Neural progenitor cell (in vitro differentiated cells): ENCODE measurements around the gene MRPL39. TPM values are rescaled to one million over a fixed set of nuclear protein-coding genes. Genes with fewer than 3 reads are reported as not detected.

Experiments used
- DNase-seq: peaks from one replicate; pipeline ENCODE4 v3.0.0-alpha.2; 2016; ENCODE audit warnings: low spot score
- H2AFZ ChIP-seq: fragments of 200-600 bp; sonication (generic); replicated peaks from 2 replicates; pipeline ENCODE4 v1.6.1; 2016; ENCODE audit warnings: antibody characterized with exemption
- H3F3A ChIP-seq: fragments of 200-600 bp; sonication (generic); 2 replicates; pipeline ENCODE4 v1.6.1; 2016; ENCODE audit warnings: antibody characterized with exemption, low read depth
- H3K27ac ChIP-seq: fragments of 200-600 bp; sonication (generic); 2 replicates; pipeline ENCODE4 v1.5.1; 2016; ENCODE audit warnings: mild to moderate bottlenecking
- H3K27me3 ChIP-seq: fragments of 200-600 bp; sonication (generic); 2 replicates; pipeline ENCODE4 v1.6.1; 2016; ENCODE audit warnings: mild to moderate bottlenecking, moderate library complexity
- H3K36me3 ChIP-seq: fragments of 200-600 bp; sonication (generic); 2 replicates; pipeline ENCODE4 v1.5.1; 2016
- H3K4me1 ChIP-seq: fragments of 200-600 bp; sonication (generic); 2 replicates; pipeline ENCODE4 v1.6.1; 2016; ENCODE audit warnings: mixed run types
- H3K4me2 ChIP-seq: fragments of 200-600 bp; sonication (generic); 2 replicates; pipeline ENCODE4 v1.6.1; 2016
- H3K4me3 ChIP-seq: fragments of 200-600 bp; sonication (generic); 2 replicates; pipeline ENCODE4 v1.5.1; 2016
- H3K79me2 ChIP-seq: fragments of 200-600 bp; sonication (generic); 2 replicates; pipeline ENCODE4 v1.6.1; 2016; ENCODE audit warnings: low read depth
- H3K9ac ChIP-seq: fragments of 200-600 bp; sonication (generic); 2 replicates; pipeline ENCODE4 v1.6.1; 2016
- H3K9me3 ChIP-seq: fragments of 200-600 bp; sonication (generic); 2 replicates; pipeline ENCODE4 v1.5.1; 2016; ENCODE audit warnings: low read depth
- H4K20me1 ChIP-seq: fragments of 200-600 bp; sonication (generic); 2 replicates; pipeline ENCODE4 v1.6.1; 2016; ENCODE audit warnings: low read depth
- H3K27ac Mint-ChIP-seq: 3 replicates; pipeline ENCODE4 v1.8.0; 2021; ENCODE audit warnings: mixed read lengths
- H3K27me3 Mint-ChIP-seq: 2 replicates; pipeline ENCODE4 v1.8.0; 2022; ENCODE audit warnings: low read depth, mild to moderate bottlenecking, inconsistent platforms, moderate library complexity, mixed read lengths; ENCODE audit not compliant: insufficient read depth
- H3K36me3 Mint-ChIP-seq: 3 replicates; pipeline ENCODE4 v1.8.0; 2021; ENCODE audit warnings: mixed read lengths
- H3K4me1 Mint-ChIP-seq: 3 replicates; pipeline ENCODE4 v1.8.0; 2021; ENCODE audit warnings: mixed read lengths
- H3K4me3 Mint-ChIP-seq: 3 replicates; pipeline ENCODE4 v1.8.0; 2021; ENCODE audit warnings: mild to moderate bottlenecking, moderate library complexity, mixed read lengths
- H3K9me3 Mint-ChIP-seq: 3 replicates; pipeline ENCODE4 v1.8.0; 2020; ENCODE audit warnings: mixed read lengths
- CTCF ChIP-seq: fragments of 200-600 bp; sonication (generic); IDR thresholded peaks from 2 replicates; pipeline ENCODE4 v1.5.1; 2017; ENCODE audit warnings: antibody characterized with exemption, mild to moderate bottlenecking
- EZH2 ChIP-seq: fragments of 200-600 bp; sonication (generic); IDR thresholded peaks from 2 replicates; pipeline ENCODE4 v1.6.1; 2017; ENCODE audit warnings: antibody characterized with exemption, mild to moderate bottlenecking, moderate library complexity
- EZH2phosphoT487 ChIP-seq: fragments of 200-600 bp; sonication (generic); IDR thresholded peaks from 2 replicates; pipeline ENCODE4 v1.6.1; 2017; ENCODE audit warnings: antibody characterized with exemption
- total RNA-seq: library from RNA; depleted of rRNA; stranded (reverse); fragments of >200 nt; gene quantifications from 2 replicates; pipeline ENCODE4 v1.2.3, GENCODE V29; 2015; ENCODE audit warnings: low replicate concordance

MRPL39 gene
- total RNA-seq, 1 donor from 2014 or later: 63.1 TPM

GRCh38 chr21:25640943-25641292 is 33.6 kb upstream of the MRPL39 start:
- Histone ChIP-seq H3K36me3 (no peaks in the 10 kb centered on the region), H3K27me3 (peaks cover 44% of the 10 kb centered on the region), H3K9me3 (no peaks in the 10 kb centered on the region), H3K27ac (no peak overlapping the region), H3K4me3 (peak overlapping the region; percentile 76), H2AFZ (no peak overlapping the region), H3K79me2 (no peaks in the 10 kb centered on the region), H3K9ac (no peak overlapping the region), H3F3A (peaks cover 8% of the 10 kb centered on the region), H3K4me2 (peak overlapping the region; percentile 84), H4K20me1 (no peaks in the 10 kb centered on the region), H3K4me1 (peaks cover 9% of the 10 kb centered on the region)
- Mint-ChIP-seq H3K36me3 (peaks cover 26% of the 10 kb centered on the region), H3K9me3 (peaks cover 3% of the 10 kb centered on the region), H3K4me1 (peaks cover 35% of the 10 kb centered on the region), H3K27me3 (peaks cover 3% of the 10 kb centered on the region), H3K27ac (peak overlapping the region; percentile 73), H3K4me3 (peak overlapping the region; percentile 87)
- DNase-seq: no peak
- no peak for TF ChIP-seq CTCF

GRCh38 chr21:25640202-25640942 is 33.1 kb upstream of the MRPL39 start:
- Histone ChIP-seq H3K27ac (no peak overlapping the region), H3K27me3 (peaks cover 44% of the 10 kb centered on the region), H4K20me1 (no peaks in the 10 kb centered on the region), H3K9ac (no peak overlapping the region), H2AFZ (peak overlapping the region; percentile 91), H3K36me3 (no peaks in the 10 kb centered on the region), H3K4me1 (peaks cover 9% of the 10 kb centered on the region), H3K9me3 (no peaks in the 10 kb centered on the region), H3K4me2 (peak overlapping the region; percentile 84), H3K79me2 (no peaks in the 10 kb centered on the region), H3F3A (peaks cover 8% of the 10 kb centered on the region), H3K4me3 (peak overlapping the region; percentile 76)
- Mint-ChIP-seq H3K36me3 (peaks cover 26% of the 10 kb centered on the region), H3K4me3 (peak overlapping the region; percentile 87), H3K27me3 (peaks cover 3% of the 10 kb centered on the region), H3K9me3 (peaks cover 3% of the 10 kb centered on the region), H3K4me1 (peaks cover 32% of the 10 kb centered on the region), H3K27ac (peak overlapping the region; percentile 73)
- TF ChIP-seq EZH2 (no peak), CTCF (no peak), EZH2phosphoT487 (no peak)
- DNase-seq: peak; percentile 59

GRCh38 chr21:25639551-25640201 is 32.4 kb upstream of the MRPL39 start:
- peak; percentile 52 for TF ChIP-seq CTCF
- TF ChIP-seq EZH2: no peak
- no peak for TF ChIP-seq EZH2phosphoT487
- H3K79me2 ChIP-seq: no peaks in the 10 kb centered on the region
- Mint-ChIP-seq H3K27ac (peak overlapping the region; percentile 73), H3K4me3 (peak overlapping the region; percentile 87), H3K4me1 (peaks cover 30% of the 10 kb centered on the region), H3K9me3 (peaks cover 3% of the 10 kb centered on the region), H3K36me3 (peaks cover 25% of the 10 kb centered on the region), H3K27me3 (peaks cover 3% of the 10 kb centered on the region)
- H3F3A ChIP-seq: peaks cover 8% of the 10 kb centered on the region
- H3K4me3 ChIP-seq: peak overlapping the region; percentile 76
- H3K27me3 ChIP-seq: peaks cover 44% of the 10 kb centered on the region
- H3K4me1 ChIP-seq: peaks cover 9% of the 10 kb centered on the region
- DNase-seq: peak; percentile 74
- peak overlapping the region; percentile 84 for H3K4me2 ChIP-seq
- no peak overlapping the region for H3K27ac ChIP-seq
- no peaks in the 10 kb centered on the region for H3K9me3 ChIP-seq
- H3K36me3 ChIP-seq: no peaks in the 10 kb centered on the region
- H2AFZ ChIP-seq: peak overlapping the region; percentile 91
- H3K9ac ChIP-seq: no peak overlapping the region
- H4K20me1 ChIP-seq: no peaks in the 10 kb centered on the region
